Kidney tubule cell (primary cell): Measurements from ENCODE around the gene TLR3.
A peak's percentile ranks its signal among the peaks of the same experiment; 100 is the strongest.

ENCODE experiments used
- DNase-seq: peaks from one replicate; pipeline ENCODE4 v3.0.0-alpha.2; 2018; ENCODE audit warnings: low spot score

The TLR3 gene

GRCh38 chr4:186104890-186105646 is 36.1 kb downstream of the TLR3 start:
- DNase-seq: peak; percentile 37

DNA sequence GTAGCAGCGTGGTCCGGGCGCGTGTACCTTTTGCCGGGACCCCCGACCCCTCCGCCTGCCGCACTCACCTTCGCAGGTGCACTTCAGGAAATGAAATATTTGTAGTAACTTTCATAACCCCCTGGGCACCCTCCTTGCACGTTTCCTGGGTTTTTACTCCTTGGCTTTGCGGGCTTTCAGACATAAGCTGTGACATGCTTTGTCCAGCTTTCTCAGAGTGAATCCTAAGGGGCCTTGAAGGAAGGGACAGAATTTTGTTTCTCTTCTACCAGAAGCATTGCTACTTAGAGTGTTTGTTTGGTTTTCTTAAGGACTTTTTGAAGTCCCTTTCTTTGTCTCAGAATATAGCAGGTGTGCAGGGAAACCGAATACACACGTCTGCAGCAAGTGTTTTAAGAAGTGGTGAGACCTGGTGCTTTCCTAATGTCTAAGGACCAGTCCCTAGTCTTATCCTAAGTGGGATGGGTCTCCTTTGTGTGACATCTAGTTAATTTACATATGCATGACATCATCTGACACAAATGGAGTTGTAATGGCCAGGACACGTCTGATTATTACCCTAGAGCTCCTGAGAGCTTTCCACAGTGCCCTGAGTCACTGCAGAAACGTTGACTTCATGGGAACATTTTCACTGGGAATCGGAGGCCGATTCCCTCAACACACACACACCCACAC is 36.8 kb downstream of the TLR3 start:
- peak; percentile 88 for DNase-seq

DNA sequence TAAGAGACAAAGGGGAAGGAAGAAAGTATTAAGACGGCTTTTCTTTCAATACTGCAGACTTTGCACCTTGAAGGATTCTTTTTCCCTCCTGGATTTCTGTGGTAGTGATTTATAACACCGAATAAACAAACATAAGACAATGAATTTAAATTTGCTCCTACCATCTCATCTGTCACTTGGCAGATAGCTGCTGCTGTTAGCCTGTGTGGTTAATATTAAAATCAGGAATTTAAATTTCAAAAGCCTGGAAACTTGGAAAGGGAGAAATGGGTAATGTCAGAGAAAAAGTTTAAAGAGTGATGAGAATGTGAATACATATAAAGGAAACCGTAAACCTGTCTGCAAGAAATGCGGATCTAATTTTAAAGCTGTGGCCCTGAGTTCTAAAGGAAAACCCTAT is 39.0 kb downstream of the TLR3 start:
- DNase-seq: no peak

GRCh38 chr4:186108391-186108790 is 39.4 kb downstream of the TLR3 start:
- no peak for DNase-seq

- no peak for DNase-seq
Measured at GRCh38 chr4:186109245-186109644, 40.3 kb downstream of the TLR3 start.

- no peak for DNase-seq
Measured at GRCh38 chr4:186116697-186117096, 47.7 kb downstream of the TLR3 start.

DNA sequence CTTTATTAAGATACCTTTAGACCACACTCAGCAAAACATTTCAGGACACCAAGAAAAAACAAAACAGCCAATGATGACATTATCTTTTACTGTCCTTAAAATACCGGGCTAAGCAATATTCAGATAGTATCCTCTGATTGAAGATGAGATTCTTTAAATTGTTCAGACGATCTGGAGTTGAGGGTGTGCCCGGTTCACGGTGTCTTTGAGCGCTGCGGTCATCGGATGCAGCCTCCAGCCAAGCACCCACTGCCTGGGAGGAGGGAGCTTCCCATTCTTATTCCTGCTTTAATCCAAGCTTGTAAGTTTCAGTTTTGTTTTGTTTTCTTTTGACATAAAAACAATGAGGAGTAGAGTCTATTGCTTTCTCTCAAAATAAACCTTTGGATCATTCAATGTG is 49.6 kb downstream of the TLR3 start:
- DNase-seq: no peak

DNA sequence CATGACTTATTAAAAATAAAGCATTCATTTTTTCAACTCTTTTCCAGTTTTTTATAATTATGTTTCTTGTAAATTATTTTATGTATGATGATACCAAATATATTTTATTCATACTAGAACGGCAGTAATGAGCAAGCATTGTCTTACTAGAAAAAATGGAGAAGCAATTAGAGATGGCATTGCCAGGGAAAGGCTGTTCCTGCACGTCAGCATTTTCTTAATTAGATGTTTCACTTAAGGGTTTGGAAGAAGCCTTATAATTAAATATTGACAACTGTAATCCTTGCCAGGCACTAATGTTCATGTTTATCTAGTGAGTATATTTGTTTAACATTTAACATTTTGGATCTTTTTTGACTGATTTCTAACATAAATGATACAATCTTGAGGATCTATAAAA is 52.1 kb downstream of the TLR3 start:
- no peak for DNase-seq

- no peak for DNase-seq
Measured at GRCh38 chr4:186128842-186129241, 59.9 kb downstream of the TLR3 start.

DNA sequence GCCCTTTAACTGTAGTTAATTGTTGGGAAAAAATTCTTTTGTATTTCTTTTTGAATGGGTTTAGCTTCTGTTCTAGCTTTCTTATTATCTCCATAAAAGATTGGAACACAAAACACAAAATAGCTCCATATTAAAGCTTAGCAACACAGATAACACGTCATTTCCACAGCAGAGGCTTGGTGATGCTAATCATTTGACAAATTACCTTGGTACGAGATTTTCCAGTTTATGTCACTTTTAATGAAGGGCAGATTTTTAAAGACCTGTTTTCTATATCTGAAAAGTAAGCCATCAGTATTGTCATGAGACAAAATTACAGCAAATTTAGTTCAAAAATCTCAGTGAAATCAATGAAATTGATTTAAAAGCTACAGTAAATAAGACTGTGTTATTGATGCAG is 63.0 kb downstream of the TLR3 start:
- DNase-seq: no peak

- DNase-seq: peak; percentile 76
Measured at GRCh38 chr4:186132577-186133242, 63.8 kb downstream of the TLR3 start.

GRCh38 chr4:186134257-186134656 is 65.3 kb downstream of the TLR3 start:
- DNase-seq: no peak

DNA sequence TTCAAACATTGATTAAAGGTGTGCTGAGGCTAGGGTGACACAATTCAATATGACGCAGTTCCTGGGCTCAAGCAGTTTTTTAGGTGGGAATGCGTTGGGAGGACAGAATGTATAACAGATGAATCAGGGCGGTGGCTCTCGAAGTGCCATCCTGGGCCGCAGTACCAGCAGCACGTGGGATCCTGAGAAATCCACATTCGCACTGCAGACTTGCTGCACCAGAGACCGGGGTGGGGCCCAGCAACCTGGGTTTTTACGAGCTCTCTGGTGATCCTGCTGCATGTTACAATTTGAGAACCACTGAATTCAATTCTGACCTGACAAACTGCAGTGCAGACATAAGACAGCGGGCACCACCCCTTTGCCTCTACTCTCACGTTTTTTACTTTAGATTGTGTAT is 65.9 kb downstream of the TLR3 start:
- DNase-seq: no peak

- peak; percentile 35 for DNase-seq
Measured at GRCh38 chr4:186137196-186137794, 68.3 kb downstream of the TLR3 start.
